DOHH2 (cell line): ENCODE results near the gene NOL3.

Experiments
- H3F3A ChIP-seq: fragments of 200-600 bp; sonication (generic), shearing (Covaris generic); 2 replicates; pipeline ENCODE4 v1.6.0; 2016; ENCODE audit warnings: antibody characterized with exemption, mild to moderate bottlenecking; ENCODE audit not compliant: control insufficient read depth, insufficient read depth
- H3K27ac ChIP-seq: fragments of 200-600 bp; sonication (generic); 2 replicates; pipeline ENCODE4 v1.5.1; 2014; ENCODE audit warnings: low read depth, mild to moderate bottlenecking, low read length, moderate library complexity
- H3K27me3 ChIP-seq: fragments of 200-600 bp; sonication (generic); 2 replicates; pipeline ENCODE4 v1.6.1; 2014; ENCODE audit warnings: mild to moderate bottlenecking, low read length, mixed read lengths; ENCODE audit not compliant: control insufficient read depth
- H3K36me3 ChIP-seq: fragments of 200-600 bp; sonication (generic); 2 replicates; pipeline ENCODE4 v1.6.1; 2014; ENCODE audit warnings: mild to moderate bottlenecking, low read length, moderate library complexity, mixed read lengths; ENCODE audit not compliant: control insufficient read depth
- H3K4me1 ChIP-seq: fragments of 200-600 bp; sonication (generic); 2 replicates; pipeline ENCODE4 v1.6.1; 2014; ENCODE audit warnings: mild to moderate bottlenecking, low read length, mixed read lengths; ENCODE audit not compliant: control insufficient read depth
- H3K4me2 ChIP-seq: fragments of 200-600 bp; sonication (generic); 2 replicates; pipeline ENCODE4 v1.6.0; 2014; ENCODE audit warnings: mild to moderate bottlenecking, low read length, moderate library complexity
- H3K4me3 ChIP-seq: fragments of 200-600 bp; sonication (generic); 2 replicates; pipeline ENCODE4 v1.5.1; 2014; ENCODE audit warnings: mild to moderate bottlenecking, low read length, mixed read lengths
- H3K79me2 ChIP-seq: fragments of 200-600 bp; sonication (generic); 2 replicates; pipeline ENCODE4 v1.6.1; 2014; ENCODE audit warnings: mild to moderate bottlenecking, low read length, mixed read lengths; ENCODE audit not compliant: control insufficient read depth
- H3K9me2 ChIP-seq: fragments of 200-600 bp; sonication (generic); replicated peaks from 2 replicates; pipeline ENCODE4 v1.6.1; 2014; ENCODE audit warnings: mild to moderate bottlenecking, low read length, mixed read lengths; ENCODE audit not compliant: control insufficient read depth
- H3K9me3 ChIP-seq: fragments of 200-600 bp; sonication (generic); 2 replicates; pipeline ENCODE4 v1.6.1; 2014; ENCODE audit warnings: antibody characterized with exemption, low read length, mixed read lengths; ENCODE audit not compliant: control insufficient read depth, insufficient read depth
- H4K20me1 ChIP-seq: fragments of 200-600 bp; sonication (generic); 2 replicates; pipeline ENCODE4 v1.6.0; 2014; ENCODE audit warnings: low read depth, mild to moderate bottlenecking, antibody characterized with exemption, low read length, moderate library complexity; ENCODE audit not compliant: control insufficient read depth, insufficient read depth
- EZH2phosphoT487 ChIP-seq: fragments of 200-600 bp; sonication (generic); IDR thresholded peaks from 2 replicates; pipeline ENCODE4 v1.6.1; 2017; ENCODE audit warnings: borderline replicate concordance, mild to moderate bottlenecking, antibody characterized with exemption, low read length, moderate library complexity, mixed read lengths
- TF ChIP-seq, protein P1 (sequence below): fragments of 200-600 bp; sonication (generic); IDR thresholded peaks from one replicate; pipeline ENCODE4 v1.5.1; 2014; ENCODE audit warnings: antibody characterized with exemption, mild to moderate bottlenecking, low read depth, low read length; ENCODE audit not compliant: poor library complexity, severe bottlenecking

NOL3 gene

GRCh38 chr16:67167588-67167987, 2.8 kb upstream of the NOL3 start:
- Histone ChIP-seq H3K79me2 (no peaks in the 10 kb centered on the region), H3K36me3 (no peaks in the 10 kb centered on the region), H3K9me2 (no peaks in the 10 kb centered on the region), H3K9me3 (no peaks in the 10 kb centered on the region), H4K20me1 (peaks cover 4% of the 10 kb centered on the region; the same call in 1 of the 2 replicates), H3K4me2 (no peak overlapping the region), H3F3A (no peaks in the 10 kb centered on the region), H3K27ac (no peak overlapping the region), H3K4me3 (no peak overlapping the region), H3K4me1 (peaks cover 27% of the 10 kb centered on the region), H3K27me3 (peaks cover 64% of the 10 kb centered on the region)
- TF ChIP-seq, protein P1, sequence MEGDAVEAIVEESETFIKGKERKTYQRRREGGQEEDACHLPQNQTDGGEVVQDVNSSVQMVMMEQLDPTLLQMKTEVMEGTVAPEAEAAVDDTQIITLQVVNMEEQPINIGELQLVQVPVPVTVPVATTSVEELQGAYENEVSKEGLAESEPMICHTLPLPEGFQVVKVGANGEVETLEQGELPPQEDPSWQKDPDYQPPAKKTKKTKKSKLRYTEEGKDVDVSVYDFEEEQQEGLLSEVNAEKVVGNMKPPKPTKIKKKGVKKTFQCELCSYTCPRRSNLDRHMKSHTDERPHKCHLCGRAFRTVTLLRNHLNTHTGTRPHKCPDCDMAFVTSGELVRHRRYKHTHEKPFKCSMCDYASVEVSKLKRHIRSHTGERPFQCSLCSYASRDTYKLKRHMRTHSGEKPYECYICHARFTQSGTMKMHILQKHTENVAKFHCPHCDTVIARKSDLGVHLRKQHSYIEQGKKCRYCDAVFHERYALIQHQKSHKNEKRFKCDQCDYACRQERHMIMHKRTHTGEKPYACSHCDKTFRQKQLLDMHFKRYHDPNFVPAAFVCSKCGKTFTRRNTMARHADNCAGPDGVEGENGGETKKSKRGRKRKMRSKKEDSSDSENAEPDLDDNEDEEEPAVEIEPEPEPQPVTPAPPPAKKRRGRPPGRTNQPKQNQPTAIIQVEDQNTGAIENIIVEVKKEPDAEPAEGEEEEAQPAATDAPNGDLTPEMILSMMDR, result no peak
- TF ChIP-seq EZH2phosphoT487, result no peak

GRCh38 chr16:67169011-67169451, 1.3 kb upstream of the NOL3 start:
- H3K4me2 ChIP-seq, result no peak overlapping the region

DNA sequence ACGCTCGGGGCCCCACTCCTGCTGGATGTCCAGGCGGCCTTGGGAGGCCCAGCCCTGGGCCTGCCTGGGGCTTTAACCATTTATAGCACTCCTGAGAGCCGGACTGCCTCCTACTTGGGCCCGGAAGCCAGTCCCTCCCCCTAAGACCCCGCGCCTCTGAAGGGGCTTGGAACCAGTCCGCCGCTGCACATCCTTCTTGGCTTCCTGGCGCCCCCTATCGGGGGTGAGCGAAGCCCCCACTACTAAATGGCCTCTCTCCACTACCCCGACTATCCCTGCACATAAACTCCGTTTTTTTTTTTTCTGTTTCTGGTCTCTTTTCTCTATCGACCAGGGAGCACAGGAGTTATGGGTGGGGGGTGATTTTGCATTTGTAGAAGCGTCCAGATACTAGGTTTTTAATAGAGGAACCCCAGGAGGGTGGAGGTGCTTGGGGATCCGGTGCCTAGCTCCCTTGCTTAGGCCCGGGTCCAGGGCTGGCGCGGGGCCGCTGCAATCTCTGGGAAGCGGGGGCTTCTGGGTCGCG, 633 bp upstream of the NOL3 start:
- peak overlapping the region; percentile 49 for H3K4me2 ChIP-seq
- H3K79me2 ChIP-seq, result no peaks in the 10 kb centered on the region
- no peaks in the 10 kb centered on the region for H3F3A ChIP-seq
- no peak overlapping the region for H3K27ac ChIP-seq
- H3K9me3 ChIP-seq, result no peaks in the 10 kb centered on the region
- H4K20me1 ChIP-seq, result no peaks in the 10 kb centered on the region
- peak overlapping the region; percentile 32; the same call in 1 of the 2 replicates for H3K4me3 ChIP-seq
- peaks cover 61% of the 10 kb centered on the region for H3K27me3 ChIP-seq
- H3K9me2 ChIP-seq, result no peaks in the 10 kb centered on the region
- peaks cover 24% of the 10 kb centered on the region for H3K4me1 ChIP-seq
- H3K36me3 ChIP-seq, result no peaks in the 10 kb centered on the region
- peak; percentile 95; the same call in 1 of the 2 replicates for TF ChIP-seq EZH2phosphoT487
- TF ChIP-seq, protein P1, result peak; percentile 82

More at GRCh38 chr16:67169011-67169451, 1.3 kb upstream of the NOL3 start:
- Histone ChIP-seq H3K27ac (no peak overlapping the region), H3K9me2 (no peaks in the 10 kb centered on the region), H3K27me3 (peaks cover 60% of the 10 kb centered on the region), H3K79me2 (no peaks in the 10 kb centered on the region), H3K4me3 (no peak overlapping the region), H4K20me1 (no peaks in the 10 kb centered on the region), H3K4me1 (peaks cover 20% of the 10 kb centered on the region), H3F3A (no peaks in the 10 kb centered on the region), H3K9me3 (no peaks in the 10 kb centered on the region), H3K36me3 (no peaks in the 10 kb centered on the region)
- TF ChIP-seq, protein P1, result no peak
- no peak for TF ChIP-seq EZH2phosphoT487
